Measurements from ENCODE around the gene PREX1.
A peak's percentile ranks its signal among the peaks of the same experiment; 100 is the strongest.
"Not testable (repeated sequence)": the region's sequence is repeated elsewhere in the genome, so short reads cannot be mapped to it uniquely, and the experiment has no call there.

PREX1 gene

GRCh38 chr20:48827855-48828733 is at the start of gene PREX1:
TSS of gene PREX1 (minus strand) at chr20:48827999. CDS start at chr20:48827860, 139 bp downstream.
- Histone ChIP-seq H3K27me3 (ENCODE audit: insufficient read depth, poor library complexity, severe bottlenecking) (peaks cover 12% of the 10 kb centered on the region), H3K9me3 (ENCODE audit: severe bottlenecking) (no peaks in the 10 kb centered on the region), H3K4me1 (ENCODE audit: insufficient read depth, poor library complexity, severe bottlenecking) (peaks cover 17% of the 10 kb centered on the region), H3K4me3 (ENCODE audit: severe bottlenecking) (peak within 1 kb of the TSS; percentile 74), H3K27ac (ENCODE audit: poor library complexity, severe bottlenecking) (no peak within 1 kb of the TSS), H3K36me3 (ENCODE audit: low read depth) (no peaks in the 10 kb centered on the region)
- DNase-seq (ENCODE audit: low spot score) (peak; percentile 89), ATAC-seq (ENCODE audit: low read depth) (peak; percentile 48)
- peak; percentile 31 for TF ChIP-seq CTCF (IDR thresholded peaks at IDR 0.05; ENCODE audit: poor library complexity, severe bottlenecking)

- Histone ChIP-seq H3K27ac (ENCODE audit: poor library complexity, severe bottlenecking) (no peak overlapping the region), H3K36me3 (ENCODE audit: low read depth) (no peaks in the 10 kb centered on the region), H3K9me3 (ENCODE audit: severe bottlenecking) (no peaks in the 10 kb centered on the region), H3K27me3 (ENCODE audit: insufficient read depth, poor library complexity, severe bottlenecking) (no peaks in the 10 kb centered on the region), H3K4me3 (ENCODE audit: severe bottlenecking) (no peak overlapping the region), H3K4me1 (ENCODE audit: insufficient read depth, poor library complexity, severe bottlenecking) (peaks cover 28% of the 10 kb centered on the region)
- no peak for DNase-seq (ENCODE audit: low spot score)
- no peak for TF ChIP-seq CTCF (IDR thresholded peaks at IDR 0.05; ENCODE audit: poor library complexity, severe bottlenecking)
- ATAC-seq (ENCODE audit: low read depth): no peak
Measured at GRCh38 chr20:48877304-48877703, 49.5 kb upstream of the PREX1 start.

- no peak overlapping the region for H3K4me3 ChIP-seq (ENCODE audit: severe bottlenecking)
- H3K27ac ChIP-seq (ENCODE audit: poor library complexity, severe bottlenecking): no peak overlapping the region
- H3K9me3 ChIP-seq (ENCODE audit: severe bottlenecking): no peaks in the 10 kb centered on the region
- DNase-seq (ENCODE audit: low spot score) (peak; percentile 80), ATAC-seq (ENCODE audit: low read depth) (peak; percentile 84)
- H3K36me3 ChIP-seq (ENCODE audit: low read depth): no peaks in the 10 kb centered on the region
- H3K27me3 ChIP-seq (ENCODE audit: insufficient read depth, poor library complexity, severe bottlenecking): no peaks in the 10 kb centered on the region
- H3K4me1 ChIP-seq (ENCODE audit: insufficient read depth, poor library complexity, severe bottlenecking): peaks cover 28% of the 10 kb centered on the region
- TF ChIP-seq CTCF (IDR thresholded peaks at IDR 0.05; ENCODE audit: poor library complexity, severe bottlenecking): no peak
Measured at GRCh38 chr20:48875914-48876240, 48.1 kb upstream of the PREX1 start.

- ATAC-seq (ENCODE audit: low read depth): peak; percentile 12; the same call in 1 of the 3 replicates
Measured at GRCh38 chr20:48875233-48875913, 47.6 kb upstream of the PREX1 start.

GRCh38 chr20:48869442-48869841 is 41.6 kb upstream of the PREX1 start:
- not testable (repeated sequence) for H3K4me3 ChIP-seq (ENCODE audit: severe bottlenecking); H3K9me3 ChIP-seq (ENCODE audit: severe bottlenecking); ATAC-seq (ENCODE audit: low read depth); H3K27ac ChIP-seq (ENCODE audit: poor library complexity, severe bottlenecking); H3K36me3 ChIP-seq (ENCODE audit: low read depth); H3K27me3 ChIP-seq (ENCODE audit: insufficient read depth, poor library complexity, severe bottlenecking); DNase-seq (ENCODE audit: low spot score); H3K4me1 ChIP-seq (ENCODE audit: insufficient read depth, poor library complexity, severe bottlenecking)

More at GRCh38 chr20:48875233-48875913, 47.6 kb upstream of the PREX1 start:
- TF ChIP-seq CTCF (IDR thresholded peaks at IDR 0.05; ENCODE audit: poor library complexity, severe bottlenecking): no peak
- Histone ChIP-seq H3K36me3 (ENCODE audit: low read depth) (no peaks in the 10 kb centered on the region), H3K27ac (ENCODE audit: poor library complexity, severe bottlenecking) (no peak overlapping the region), H3K9me3 (ENCODE audit: severe bottlenecking) (no peaks in the 10 kb centered on the region), H3K27me3 (ENCODE audit: insufficient read depth, poor library complexity, severe bottlenecking) (no peaks in the 10 kb centered on the region), H3K4me1 (ENCODE audit: insufficient read depth, poor library complexity, severe bottlenecking) (peaks cover 28% of the 10 kb centered on the region), H3K4me3 (ENCODE audit: severe bottlenecking) (no peak overlapping the region)
- DNase-seq (ENCODE audit: low spot score): no peak
